Endothelial cell of umbilical vein (primary cell): ENCODE measurements around the gene ATP10A. TPM values are rescaled to one million over a fixed set of nuclear protein-coding genes. Genes with fewer than 3 reads are reported as not detected.

ENCODE experiments used
- BruUV-seq: library from RNA; stranded (reverse); fragments of 400-500 nt; replicated peaks from 2 replicates; lab custom pipeline; 2021; lab: Mats Ljungman, UMichigan
- CTCF ChIA-PET: fragments of 300-600, 350-600 bp; sonication (Branson Sonifier 250); formaldehyde crosslinking; loops from one replicate; lab custom pipeline; 2021; ENCODE audit warnings: antibody characterized with exemption, inconsistent platforms; lab: Charles Lee
- POLR2A ChIA-PET: fragments of 300-600, 350-600 bp; sonication (Branson Sonifier 250); formaldehyde crosslinking; loops from one replicate; lab custom pipeline; 2021; ENCODE audit warnings: antibody characterized with exemption, inconsistent platforms; lab: Charles Lee
- DNase-seq: peaks from one replicate; pipeline ENCODE4 v3.0.0-alpha.2; 2011; ENCODE audit warnings: low read depth, low spot score
- FAIRE-seq: peaks from 2 replicates; lab custom pipeline; 2011; peaks lifted over from hg19 to GRCh38; lab: Jason Lieb, UNC
- H2AFZ ChIP-seq: 2 replicates; pipeline ENCODE4 v1.6.0; 2012; ENCODE audit warnings: low read depth, low read length, control low read depth, inconsistent platforms
- H3K27ac ChIP-seq: 2 replicates; pipeline ENCODE4 v1.5.1; 2011; ENCODE audit warnings: low read depth, mild to moderate bottlenecking, control low read depth, low read length, moderate library complexity; ENCODE audit not compliant: insufficient read depth
- H3K27me3 ChIP-seq, 2 experiments: 2 replicates each; pipeline versions ENCODE4 v1.6.0 to v1.6.1; 2011; ENCODE audit warnings: low read length in 2 of 2, mixed read lengths in 1 of 2; ENCODE audit not compliant: control insufficient read depth in 2 of 2, insufficient read depth in 2 of 2
- H3K36me3 ChIP-seq, 2 experiments: 2 replicates in 1 of 2; 3 replicates in 1 of 2; pipeline ENCODE4 v1.5.1; 2011; ENCODE audit warnings: low read length in 2 of 2, mild to moderate bottlenecking in 1 of 2, moderate library complexity in 1 of 2; ENCODE audit not compliant: control insufficient read depth in 2 of 2, insufficient read depth in 2 of 2; ENCODE audit errors: extremely low read depth in 1 of 2
- H3K4me1 ChIP-seq: 3 replicates; pipeline ENCODE4 v1.5.1; 2011; ENCODE audit warnings: mild to moderate bottlenecking, low read length; ENCODE audit not compliant: control insufficient read depth, insufficient read depth; ENCODE audit errors: extremely low read depth
- H3K4me2 ChIP-seq: 2 replicates; pipeline ENCODE4 v1.6.1; 2011; ENCODE audit warnings: low read length, control low read depth, mixed read lengths; ENCODE audit not compliant: insufficient read depth
- H3K4me3 ChIP-seq, 3 experiments: fragments of 200-600 bp in 1 of 3; sonication (generic), shearing (Covaris generic) in 1 of 3; replicated peaks in 1 of 3; 2 replicates each; pipeline ENCODE4 v1.5.1; 2011 to 2016; ENCODE audit warnings: control low read depth in 3 of 3, low read length in 3 of 3, mild to moderate bottlenecking in 2 of 3, inconsistent platforms in 1 of 3, low read depth in 1 of 3, moderate library complexity in 1 of 3; ENCODE audit not compliant: insufficient read depth in 1 of 3
- H3K79me2 ChIP-seq: 2 replicates; pipeline ENCODE4 v1.6.0; 2012; ENCODE audit warnings: low read length, inconsistent platforms; ENCODE audit not compliant: control insufficient read depth, insufficient read depth
- H3K9ac ChIP-seq: replicated peaks from 2 replicates; pipeline ENCODE3; 2011; ENCODE audit warnings: low read length, control low read depth; ENCODE audit not compliant: insufficient read depth; ENCODE audit errors: extremely low read depth
- H3K9me1 ChIP-seq: replicated peaks from 3 replicates; pipeline ENCODE4 v1.6.0; 2011; ENCODE audit warnings: mild to moderate bottlenecking, low read length; ENCODE audit not compliant: control insufficient read depth, insufficient read depth; ENCODE audit errors: extremely low read depth
- H3K9me3 ChIP-seq: replicated peaks from 2 replicates; pipeline ENCODE4 v1.5.1; 2012; ENCODE audit warnings: low read length, inconsistent platforms; ENCODE audit not compliant: control insufficient read depth, insufficient read depth
- H4K20me1 ChIP-seq: replicated peaks from 2 replicates; pipeline ENCODE3; 2011; ENCODE audit warnings: mild to moderate bottlenecking, low read length; ENCODE audit not compliant: control insufficient read depth, insufficient read depth; ENCODE audit errors: extremely low read depth
- CTCF ChIP-seq, 2 donors: IDR thresholded peaks; 1 replicate in 1 of 2; 2 replicates in 1 of 2; pipeline ENCODE4 v1.5.1; 2011; ENCODE audit warnings: low read length in 2 of 2, mild to moderate bottlenecking in 2 of 2, moderate library complexity in 2 of 2, control low read depth in 1 of 2, inconsistent platforms in 1 of 2, low read depth in 1 of 2; ENCODE audit not compliant: insufficient read depth in 1 of 2; ENCODE audit errors: extremely low read depth in 1 of 2
- EZH2 ChIP-seq: IDR thresholded peaks from 2 replicates; pipeline ENCODE4 v1.6.1; 2012; ENCODE audit warnings: borderline replicate concordance, low read depth, mild to moderate bottlenecking, moderate library complexity, low read length, inconsistent platforms; ENCODE audit not compliant: severe bottlenecking
- FOS ChIP-seq: IDR thresholded peaks from 2 replicates; pipeline ENCODE4 v1.6.1; 2011; ENCODE audit warnings: mild to moderate bottlenecking, low read length, moderate library complexity, borderline replicate concordance; ENCODE audit not compliant: insufficient read depth
- GATA2 ChIP-seq: IDR thresholded peaks from 2 replicates; pipeline ENCODE4 v1.7.0; 2011; ENCODE audit warnings: low read depth, mild to moderate bottlenecking, moderate library complexity, mixed read lengths, low read length; ENCODE audit not compliant: insufficient read length, insufficient read depth
- JUN ChIP-seq: IDR thresholded peaks from 2 replicates; pipeline ENCODE4 v1.6.1; 2011; ENCODE audit warnings: borderline replicate concordance, low read depth; ENCODE audit not compliant: insufficient read length, insufficient read depth
- MAX ChIP-seq: IDR thresholded peaks from 2 replicates; pipeline ENCODE4 v1.6.1; 2011; ENCODE audit not compliant: insufficient read depth, insufficient read length
- MYC ChIP-seq: IDR thresholded peaks from one replicate; pipeline ENCODE4 v1.6.1; 2011; ENCODE audit warnings: mild to moderate bottlenecking, low read depth, low read length
- POLR2A ChIP-seq: IDR thresholded peaks from 2 replicates; pipeline ENCODE4 v1.6.1; 2012; ENCODE audit warnings: low read depth, mild to moderate bottlenecking, control low read depth, low read length
- POLR2AphosphoS5 ChIP-seq: IDR thresholded peaks from 2 replicates; pipeline ENCODE4 v1.6.1; 2012; ENCODE audit warnings: low read depth, mild to moderate bottlenecking, control low read depth, low read length, moderate library complexity; ENCODE audit not compliant: insufficient read depth
- dilution Hi-C: fragments of 300-500 bp; cut with MboI; formaldehyde crosslinking; loops from one replicate; pipeline ENCODE4 v1.15.0; 2019; ENCODE audit warnings: low sequenced_read_pairs; ENCODE audit not compliant: extremely low pct_ligation_motif_present
- intact Hi-C: fragments of 100-400 bp; cut with micrococcal nuclease; formaldehyde crosslinking; loops from one replicate; pipeline ENCODE4 v1.10.0; 2022
- polyA plus RNA-seq, 4 experiments: library from polyadenylated mRNA; depleted of rRNA in 3 of 4; stranded (reverse) in 3 of 4; unstranded in 1 of 4; fragments of >200 nt; gene quantifications; 2 replicates each; pipeline versions ENCODE4 v1.2.1 to v1.2.3, GENCODE V29; 2011 to 2012; ENCODE audit warnings: missing spikeins in 1 of 4
- total RNA-seq: library from RNA; stranded (reverse); gene quantifications from 2 replicates; pipeline ENCODE4 v1.2.3, GENCODE V29; 2021

Gene ATP10A
- total and polyA plus RNA-seq, 2 donors (not counting 3 experiments of a cell fraction or from before 2014, with no cell fraction given): not detected

- no peak for TF ChIP-seq GATA2
- H3K9me1 ChIP-seq: no peaks in the 10 kb centered on the region
- CTCF ChIA-PET: no interaction called here
- no peak for DNase-seq
- no peak overlapping the region for H3K9ac ChIP-seq
- no peak overlapping the region for H3K4me3 ChIP-seq
- no peaks in the 10 kb centered on the region for H3K4me1 ChIP-seq
- no peaks in the 10 kb centered on the region for H3K36me3 ChIP-seq
- dilution Hi-C loops (no loop called here), intact Hi-C loops (no loop called here)
- no TSS peak for BruUV-seq
- no peak overlapping the region for H3K27ac ChIP-seq
- no peaks in the 10 kb centered on the region for H4K20me1 ChIP-seq
- H3K79me2 ChIP-seq: no peaks in the 10 kb centered on the region
- H2AFZ ChIP-seq: no peak overlapping the region
- H3K27me3 ChIP-seq: no peaks in the 10 kb centered on the region
- peaks cover 16% of the 10 kb centered on the region for H3K9me3 ChIP-seq
- POLR2A ChIA-PET: no interaction called here
- H3K4me2 ChIP-seq: no peak overlapping the region
- FAIRE-seq: no peak
Observed at GRCh38 chr15:25683911-25684310, 179.2 kb downstream of the ATP10A start.

GRCh38 chr15:25683415-25683814 is 179.7 kb downstream of the ATP10A start:
- TF ChIP-seq MAX (no peak), CTCF (IDR thresholded peaks at IDR 0.05; ENCODE audit: extremely low read depth in 1 of 2, insufficient read depth in 1 of 2, low read depth in 1 of 2, low read length in 2 of 2) (no peak), GATA2 (no peak), POLR2A (no peak), MYC (no peak), POLR2AphosphoS5 (no peak), JUN (no peak), FOS (no peak), EZH2 (no peak)
- Histone ChIP-seq H3K4me2 (no peak overlapping the region), H4K20me1 (no peaks in the 10 kb centered on the region), H2AFZ (no peak overlapping the region), H3K27me3 (no peaks in the 10 kb centered on the region), H3K9ac (no peak overlapping the region), H3K79me2 (no peaks in the 10 kb centered on the region), H3K27ac (no peak overlapping the region), H3K9me1 (no peaks in the 10 kb centered on the region), H3K9me3 (peaks cover 16% of the 10 kb centered on the region), H3K36me3 (no peaks in the 10 kb centered on the region), H3K4me3 (no peak overlapping the region), H3K4me1 (no peaks in the 10 kb centered on the region)
- intact Hi-C loops: no loop called here
- no peak for DNase-seq
- CTCF ChIA-PET: no interaction called here
- BruUV-seq: no TSS peak
- POLR2A ChIA-PET: no interaction called here
- no peak for FAIRE-seq
- dilution Hi-C loops: no loop called here
